GM23338 (cell line): ENCODE measurements around the gene GNAI1.

ENCODE experiments used
- EZH2 ChIP-seq: fragments of 200-600 bp; sonication (generic); IDR thresholded peaks from one replicate; pipeline ENCODE4 v1.8.0; 2017; ENCODE audit warnings: antibody characterized with exemption, mild to moderate bottlenecking, low read depth; ENCODE audit not compliant: unreplicated experiment
- EZH2phosphoT487 ChIP-seq: fragments of 200-600 bp; sonication (generic); IDR thresholded peaks from one replicate; pipeline ENCODE4 v1.8.1; 2018; ENCODE audit warnings: antibody characterized with exemption; ENCODE audit not compliant: unreplicated experiment
- REST ChIP-seq: IDR thresholded peaks from one replicate; pipeline ENCODE4 v1.6.1; 2018; ENCODE audit warnings: antibody characterized with exemption; ENCODE audit not compliant: unreplicated experiment

- TF ChIP-seq EZH2phosphoT487 (no peak), EZH2 (no peak), REST (no peak)
Observed at GRCh38 chr7:80140388-80140787, 5.8 kb downstream of the GNAI1 start.
